Fibroblast of skin of right biceps (primary cell): ENCODE measurements around the gene MPG.
"Not testable (repeated sequence)": the region's sequence is repeated elsewhere in the genome, so short reads cannot be mapped to it uniquely, and the experiment has no call there.

Experiments
- DNase-seq: peaks from one replicate; pipeline ENCODE4 v3.0.0-alpha.2; 2013

MPG gene, protein sequence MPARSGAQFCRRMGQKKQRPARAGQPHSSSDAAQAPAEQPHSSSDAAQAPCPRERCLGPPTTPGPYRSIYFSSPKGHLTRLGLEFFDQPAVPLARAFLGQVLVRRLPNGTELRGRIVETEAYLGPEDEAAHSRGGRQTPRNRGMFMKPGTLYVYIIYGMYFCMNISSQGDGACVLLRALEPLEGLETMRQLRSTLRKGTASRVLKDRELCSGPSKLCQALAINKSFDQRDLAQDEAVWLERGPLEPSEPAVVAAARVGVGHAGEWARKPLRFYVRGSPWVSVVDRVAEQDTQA

DNA sequence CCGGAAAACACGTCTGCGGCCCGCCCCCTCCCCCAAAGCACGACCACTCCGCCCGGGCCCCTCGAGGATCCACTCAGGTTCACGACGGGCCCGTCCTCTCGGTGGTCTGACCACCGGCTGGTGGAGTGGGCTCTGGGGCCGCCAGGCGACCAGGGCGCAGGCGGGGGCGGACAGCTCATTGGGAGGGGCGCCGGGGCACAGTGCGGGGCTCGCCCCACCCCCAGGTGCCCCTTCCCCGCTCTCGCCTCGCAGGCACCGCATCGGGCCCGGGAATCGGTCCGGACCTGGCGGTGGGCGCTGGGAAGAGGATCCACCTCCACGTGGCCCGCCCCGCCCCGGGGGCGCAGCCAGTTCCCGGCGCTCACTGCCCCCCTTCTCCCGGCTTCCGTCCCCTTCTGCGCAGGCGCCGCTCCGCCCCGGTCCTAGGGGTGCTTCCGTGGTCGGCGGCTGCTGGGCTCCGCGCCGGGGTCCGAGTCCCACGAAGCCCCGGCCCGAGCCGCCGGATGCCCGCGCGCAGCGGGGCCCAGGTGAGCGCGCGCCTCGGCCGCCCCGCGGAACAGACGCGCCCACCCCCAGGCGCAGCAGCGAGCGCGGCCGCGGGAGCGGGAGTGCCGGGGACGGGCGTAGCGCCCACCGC lies at the start of gene MPG:
TSS of gene MPG (plus strand) at position 419 of the 637 bp plus-strand sequence. CDS start at position 504, 85 bp downstream.
- peak; percentile 84 for DNase-seq

DNA sequence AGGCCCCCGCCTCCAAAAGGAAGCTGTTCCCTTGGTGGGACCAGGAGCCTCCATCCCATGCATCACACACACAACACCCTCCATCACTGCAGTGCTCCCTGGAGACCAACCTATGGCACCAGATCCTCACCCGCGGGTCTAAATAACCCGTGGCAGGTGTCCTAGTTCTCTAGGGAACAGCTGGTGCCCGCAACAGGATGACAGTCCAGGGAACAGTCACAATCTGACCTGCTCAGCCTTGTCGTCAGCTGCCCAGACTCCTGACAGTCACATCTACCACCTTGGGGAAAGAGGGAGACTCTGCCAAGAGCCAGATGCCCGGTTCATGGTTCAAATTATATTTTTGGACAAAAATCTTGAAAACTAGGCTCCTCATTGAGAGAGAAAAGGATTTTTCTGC lies 47.4 kb upstream of the MPG start:
- DNase-seq = not testable (repeated sequence)

DNA sequence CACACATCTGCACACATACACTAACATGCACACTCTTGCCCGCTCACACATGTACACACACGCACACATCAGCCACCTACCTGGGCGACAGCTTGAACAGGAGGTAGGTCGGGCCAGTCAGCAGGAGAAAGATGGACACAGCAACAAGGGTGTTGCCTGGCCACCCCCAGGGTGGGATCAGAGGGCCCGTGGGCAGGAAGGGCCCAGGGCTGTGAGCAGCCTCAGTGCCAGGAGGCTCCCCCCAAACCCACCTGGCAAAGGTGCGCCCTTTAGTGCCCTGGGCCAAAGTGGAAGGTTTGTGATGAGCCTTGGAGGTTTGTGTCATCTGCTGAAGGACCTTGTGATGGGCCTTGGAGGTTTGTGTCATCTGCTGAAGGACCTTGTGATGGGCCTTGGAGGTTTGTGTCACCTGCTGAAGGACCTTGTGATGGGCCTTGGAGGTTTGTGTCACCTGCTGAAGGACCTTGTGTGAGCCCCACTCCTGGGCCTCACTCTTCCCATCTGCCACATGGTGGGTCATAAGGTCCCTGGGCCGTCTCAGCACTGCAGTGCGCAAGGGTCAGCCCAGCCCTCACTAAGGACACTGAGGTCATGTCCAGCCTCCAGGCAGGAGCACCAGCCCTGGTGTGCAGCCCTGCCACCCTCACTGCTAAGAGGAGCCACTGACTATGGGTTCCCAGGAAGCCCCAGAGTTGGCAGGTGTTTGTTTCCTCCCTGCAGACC lies 44.7 kb upstream of the MPG start:
- DNase-seq = not testable (repeated sequence)

GRCh38 chr16:33877-34647 lies 44.0 kb upstream of the MPG start:
- no peak for DNase-seq

GRCh38 chr16:34648-34987 lies 43.4 kb upstream of the MPG start:
- DNase-seq = no peak

- DNase-seq = no peak
These were observed 42.9 kb upstream of the MPG start for GRCh38 chr16:35011-35677.

DNA sequence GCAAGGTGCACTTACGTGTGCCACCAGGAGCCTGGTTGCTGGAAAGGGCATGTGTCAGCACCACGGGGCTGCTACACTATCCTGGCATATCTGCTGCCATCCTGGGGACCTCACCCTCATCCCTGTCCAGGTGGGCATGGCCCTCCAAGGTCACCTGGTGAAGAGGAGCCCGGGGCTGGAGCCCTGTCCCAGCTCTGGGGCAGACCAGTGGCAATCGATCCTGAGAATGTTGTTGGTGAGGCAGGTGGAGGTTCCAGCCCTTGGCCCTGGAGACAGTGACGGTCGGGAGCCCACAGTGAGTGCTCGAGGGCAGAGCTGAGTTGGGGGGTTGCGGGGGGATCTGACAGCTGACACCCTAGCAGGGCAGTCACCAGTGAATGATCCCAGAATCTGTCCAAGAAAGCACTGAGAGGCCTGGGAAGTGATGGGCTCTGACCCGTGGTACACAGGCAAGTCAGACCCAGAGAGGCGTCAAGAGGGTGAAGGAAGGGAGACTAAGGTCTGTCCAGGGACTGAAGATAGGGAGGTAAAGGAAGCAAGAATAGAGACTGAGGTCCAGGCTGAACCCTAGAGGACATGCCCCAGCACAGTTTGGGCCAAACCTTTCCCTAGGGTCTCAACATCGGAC lies 42.2 kb upstream of the MPG start:
- DNase-seq = no peak

GRCh38 chr16:36336-36984 lies 41.6 kb upstream of the MPG start:
- DNase-seq = no peak

GRCh38 chr16:37511-37910 lies 40.5 kb upstream of the MPG start:
- no peak for DNase-seq

GRCh38 chr16:38206-38605 lies 39.8 kb upstream of the MPG start:
- DNase-seq = not testable (repeated sequence)

DNA sequence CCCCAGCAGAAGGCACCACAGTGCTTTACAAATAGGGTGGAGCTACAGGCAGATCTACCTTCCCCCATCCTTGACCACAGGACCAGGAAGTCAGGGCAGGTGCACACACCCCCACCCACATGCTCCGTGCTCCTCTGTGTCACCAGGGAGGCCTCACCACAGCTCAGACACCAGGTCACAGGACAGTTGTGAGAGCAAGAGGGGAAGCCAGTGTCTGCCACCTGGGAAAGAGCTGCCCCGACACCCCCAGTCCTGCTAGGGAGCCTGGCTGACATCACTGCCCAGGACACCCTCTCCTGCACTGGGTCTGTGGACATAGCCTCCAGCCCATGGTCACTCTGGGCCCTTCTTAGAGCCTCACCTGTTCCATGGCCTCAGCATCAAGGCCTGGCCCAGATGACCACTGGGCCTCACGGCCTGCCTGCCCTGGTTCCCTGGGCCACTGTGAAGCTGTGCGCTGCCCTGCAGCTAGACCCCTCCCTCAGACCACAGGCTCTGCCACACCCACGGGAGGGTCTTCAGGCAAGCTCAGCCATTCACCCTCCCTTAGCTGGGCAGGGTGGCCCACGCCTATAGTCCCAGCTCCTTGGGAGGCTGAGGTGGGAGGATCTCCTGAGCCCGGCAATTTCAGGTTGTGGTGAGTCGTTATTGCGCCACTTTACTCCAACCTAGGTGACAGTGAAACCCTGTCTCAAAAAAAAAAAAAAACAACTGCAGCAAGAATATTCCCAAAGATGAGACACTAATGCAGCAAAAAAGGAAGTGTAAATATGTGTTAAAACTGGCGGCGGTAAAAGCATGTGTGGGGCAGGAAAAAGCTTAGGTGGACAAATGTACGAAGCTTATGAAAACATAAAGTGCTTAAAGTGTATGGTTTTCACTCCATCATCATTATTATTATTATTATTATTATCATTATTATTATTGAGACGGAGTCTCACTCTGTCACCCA lies 38.8 kb upstream of the MPG start:
- no peak for DNase-seq

- DNase-seq = no peak
These were observed 36.5 kb upstream of the MPG start for GRCh38 chr16:41439-42068.

DNA sequence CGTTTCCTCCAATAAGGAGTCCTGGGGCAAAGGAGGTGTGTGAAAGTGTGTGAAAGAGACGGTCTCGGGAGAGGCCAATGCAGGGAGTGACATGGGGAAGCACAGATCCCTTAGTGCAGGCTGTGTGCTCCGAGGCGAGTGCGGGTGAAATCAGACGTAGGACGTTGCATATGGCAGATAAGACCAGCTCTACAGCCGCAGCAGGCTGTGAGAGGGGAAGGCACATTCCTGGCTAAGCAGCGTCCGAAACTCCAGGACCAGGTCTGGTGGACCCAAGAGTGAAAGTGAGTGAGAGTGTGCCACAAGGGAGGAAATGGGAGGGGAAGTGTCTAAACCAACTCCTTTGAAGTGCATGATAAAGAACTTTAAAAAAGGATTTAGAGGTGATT lies 36.0 kb upstream of the MPG start:
- no peak for DNase-seq

- no peak for DNase-seq
These were observed 35.3 kb upstream of the MPG start for GRCh38 chr16:42691-43090.

- DNase-seq = no peak
These were observed 34.7 kb upstream of the MPG start for GRCh38 chr16:43294-43693.

DNA sequence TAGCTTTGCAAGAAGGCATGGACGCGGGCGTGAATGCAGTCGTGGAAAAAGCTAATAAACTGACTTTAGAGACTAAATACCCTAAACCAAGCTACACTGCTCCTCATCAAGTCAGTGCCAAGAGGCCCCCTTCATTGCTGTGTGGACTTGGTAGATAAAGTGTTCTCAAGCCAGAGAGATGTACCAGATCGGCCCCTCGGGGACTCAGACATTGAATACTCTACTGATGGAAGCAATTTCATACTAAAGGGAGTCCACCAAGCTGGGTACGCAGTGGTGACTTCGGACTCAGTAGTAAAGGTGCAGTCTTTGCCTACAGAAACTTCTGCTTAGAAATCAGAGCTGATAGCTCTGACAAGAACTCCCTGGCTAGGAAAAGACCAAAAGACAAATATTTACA lies 33.4 kb upstream of the MPG start:
- DNase-seq = no peak

GRCh38 chr16:45454-45853 lies 32.6 kb upstream of the MPG start:
- DNase-seq = no peak

- not testable (repeated sequence) for DNase-seq
These were observed 31.5 kb upstream of the MPG start for GRCh38 chr16:46510-46909.

- no peak for DNase-seq
These were observed 30.8 kb upstream of the MPG start for GRCh38 chr16:47234-47633.
